NT2/D1 (cell line): ENCODE results near the gene TMED10.

Experiments
- SUZ12 ChIP-seq: IDR thresholded peaks from 2 replicates; pipeline ENCODE4 v1.6.1; 2011; ENCODE audit not compliant: insufficient read length, insufficient read depth; ENCODE audit errors: extremely low read depth
- YY1 ChIP-seq: IDR thresholded peaks from 2 replicates; pipeline ENCODE4 v1.6.1; 2011; ENCODE audit not compliant: insufficient read length, insufficient read depth
- ZNF274 ChIP-seq: IDR thresholded peaks from 2 replicates; pipeline ENCODE4 v1.6.1; 2011; ENCODE audit warnings: mild to moderate bottlenecking, low read depth, low read length

DNA sequence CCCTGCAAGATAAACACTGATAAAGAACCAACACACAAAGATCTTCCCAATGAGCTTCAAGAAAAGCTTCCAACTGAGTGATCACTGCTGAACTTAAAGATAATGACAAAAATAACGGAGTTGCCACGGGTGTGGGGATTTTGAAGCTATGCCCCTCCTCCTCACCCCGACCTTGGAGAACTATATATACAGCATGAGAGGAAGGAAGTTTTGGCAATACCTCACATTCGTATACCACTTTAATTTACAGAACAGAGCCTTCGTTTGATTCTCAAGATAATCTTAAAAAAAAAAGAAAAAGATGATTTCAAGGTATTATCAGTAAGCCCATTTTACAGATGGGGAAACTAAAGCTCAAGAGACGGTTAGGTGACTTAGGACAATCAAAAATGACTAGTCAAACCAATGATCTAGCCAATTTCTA, 50.3 kb downstream of the TMED10 start:
- TF ChIP-seq SUZ12 (no peak), YY1 (no peak), ZNF274 (no peak)
